HG03460 (cell line): Measurements from ENCODE around the gene TIPARP.
"Not testable (repeated sequence)": the region's sequence is repeated elsewhere in the genome, so short reads cannot be mapped to it uniquely, and the experiment has no call there.

Source experiments
- ATAC-seq: cut with Tn5 transposase; IDR thresholded peaks from one replicate; pipeline ENCODE4 v1.9.1; 2021; ENCODE audit not compliant: unreplicated experiment

Gene TIPARP

GRCh38 chr3:156648086-156648485 is 26.3 kb upstream of the TIPARP start:
- no peak for ATAC-seq

- ATAC-seq, result no peak
Measured at GRCh38 chr3:156649681-156650080, 24.7 kb upstream of the TIPARP start.

- ATAC-seq, result not testable (repeated sequence)
Measured at GRCh38 chr3:156652661-156653060, 21.7 kb upstream of the TIPARP start.

- no peak for ATAC-seq
Measured at GRCh38 chr3:156654834-156655233, 19.6 kb upstream of the TIPARP start.

- ATAC-seq, result no peak
Measured at GRCh38 chr3:156655819-156656550, 18.4 kb upstream of the TIPARP start.

GRCh38 chr3:156657440-156657839 is 16.9 kb upstream of the TIPARP start:
- no peak for ATAC-seq

GRCh38 chr3:156657862-156658731 is 16.3 kb upstream of the TIPARP start:
- no peak for ATAC-seq

GRCh38 chr3:156658732-156659090 is 15.7 kb upstream of the TIPARP start:
- no peak for ATAC-seq

GRCh38 chr3:156659260-156659659 is 15.1 kb upstream of the TIPARP start:
- no peak for ATAC-seq

- no peak for ATAC-seq
Measured at GRCh38 chr3:156661155-156661554, 13.2 kb upstream of the TIPARP start.

- ATAC-seq, result no peak
Measured at GRCh38 chr3:156664011-156664830, 10.2 kb upstream of the TIPARP start.

- peak; percentile 78 for ATAC-seq
Measured at GRCh38 chr3:156664831-156665178, 9.6 kb upstream of the TIPARP start.

- ATAC-seq, result no peak
Measured at GRCh38 chr3:156665291-156665690, 9.1 kb upstream of the TIPARP start.

- ATAC-seq, result no peak
Measured at GRCh38 chr3:156666073-156666472, 8.3 kb upstream of the TIPARP start.

- no peak for ATAC-seq
Measured at GRCh38 chr3:156668073-156668763, 6.2 kb upstream of the TIPARP start.

- ATAC-seq, result no peak
Measured at GRCh38 chr3:156670077-156670476, 4.3 kb upstream of the TIPARP start.

- no peak for ATAC-seq
Measured at GRCh38 chr3:156670652-156671051, 3.7 kb upstream of the TIPARP start.

GRCh38 chr3:156673732-156674045 is 701 bp upstream of the TIPARP start:
- no peak for ATAC-seq

- ATAC-seq, result no peak
Measured at GRCh38 chr3:156674911-156675829, 780 bp downstream of the TIPARP start.
